Karpas-422 (cell line): ENCODE measurements around the gene ESRRB. TPM values are rescaled to one million over a fixed set of nuclear protein-coding genes. Genes with fewer than 3 reads are reported as not detected.

Experiments
- DNase-seq: peaks from one replicate; pipeline ENCODE4 v3.0.0-alpha.2; 2015
- H2AFZ ChIP-seq: fragments of 200-600 bp; sonication (generic); 2 replicates; pipeline ENCODE4 v1.6.1; 2014; ENCODE audit warnings: antibody characterized with exemption, low read length, mixed read lengths
- H3K27ac ChIP-seq: fragments of 200-600 bp; sonication (generic); 2 replicates; pipeline ENCODE4 v1.5.1; 2014; ENCODE audit warnings: mild to moderate bottlenecking, low read length, moderate library complexity
- H3K27me3 ChIP-seq: fragments of 200-600 bp; sonication (generic); 2 replicates; pipeline ENCODE4 v1.6.1; 2014; ENCODE audit warnings: low read length, mixed read lengths
- H3K36me3 ChIP-seq: fragments of 200-600 bp; sonication (generic); 2 replicates; pipeline ENCODE4 v1.6.1; 2014; ENCODE audit warnings: low read length, mixed read lengths; ENCODE audit not compliant: insufficient read depth
- H3K4me1 ChIP-seq: fragments of 200-600 bp; sonication (generic); 2 replicates; pipeline ENCODE4 v1.6.1; 2014; ENCODE audit warnings: mild to moderate bottlenecking, low read length, mixed read lengths
- H3K4me2 ChIP-seq: fragments of 200-600 bp; sonication (generic); 2 replicates; pipeline ENCODE4 v1.6.1; 2014; ENCODE audit warnings: low read length, low read depth, mild to moderate bottlenecking; ENCODE audit not compliant: poor library complexity, severe bottlenecking
- H3K4me3 ChIP-seq: fragments of 200-600 bp; sonication (generic); 2 replicates; pipeline ENCODE4 v1.5.1; 2014; ENCODE audit warnings: mild to moderate bottlenecking, antibody characterized with exemption, low read length, mixed read lengths
- H3K79me2 ChIP-seq: fragments of 200-600 bp; sonication (generic); 2 replicates; pipeline ENCODE4 v1.6.1; 2014; ENCODE audit warnings: mild to moderate bottlenecking, low read length, mixed read lengths
- H3K9ac ChIP-seq: fragments of 200-600 bp; sonication (generic); 2 replicates; pipeline ENCODE4 v1.6.0; 2014; ENCODE audit warnings: low read length
- H3K9me2 ChIP-seq: fragments of 200-600 bp; sonication (generic), shearing (Covaris generic); replicated peaks from 2 replicates; pipeline ENCODE4 v1.6.0; 2014; ENCODE audit warnings: mild to moderate bottlenecking, low read length, moderate library complexity; ENCODE audit not compliant: insufficient read depth
- H3K9me3 ChIP-seq: fragments of 300-700, 200-600 bp; sonication (generic); 2 replicates; pipeline ENCODE4 v1.6.1; 2014; ENCODE audit warnings: low read length, mixed read lengths
- H4K20me1 ChIP-seq: fragments of 200-600 bp; sonication (generic); 2 replicates; pipeline ENCODE4 v1.6.1; 2014; ENCODE audit warnings: mild to moderate bottlenecking, antibody characterized with exemption, low read length, low read depth; ENCODE audit not compliant: insufficient read depth
- total RNA-seq: library from RNA; depleted of rRNA; stranded (reverse); fragments of >200 nt; shearing (Covaris generic); gene quantifications from 2 replicates; pipeline ENCODE4 v1.2.3, GENCODE V29; 2014; ENCODE audit warnings: low replicate concordance

ESRRB gene
- total RNA-seq, 1 experiment from 2014 or later: not detected

GRCh38 chr14:76405627-76406026 is 29.7 kb downstream of the ESRRB start:
- H3K9me3 ChIP-seq: no peaks in the 10 kb centered on the region
- no peaks in the 10 kb centered on the region for H4K20me1 ChIP-seq
- no peaks in the 10 kb centered on the region for H3K9me2 ChIP-seq
- H3K4me1 ChIP-seq: no peaks in the 10 kb centered on the region
- no peaks in the 10 kb centered on the region for H3K79me2 ChIP-seq
- H3K4me3 ChIP-seq: no peak overlapping the region
- H3K9ac ChIP-seq: no peak overlapping the region
- no peaks in the 10 kb centered on the region for H3K27me3 ChIP-seq
- no peak overlapping the region for H3K27ac ChIP-seq
- no peaks in the 10 kb centered on the region for H3K36me3 ChIP-seq
- H3K4me2 ChIP-seq: no peak overlapping the region
- no peak for DNase-seq
- no peak overlapping the region for H2AFZ ChIP-seq

GRCh38 chr14:76407449-76408150 is 31.7 kb downstream of the ESRRB start:
- no peak overlapping the region for H3K9ac ChIP-seq
- H4K20me1 ChIP-seq: no peaks in the 10 kb centered on the region
- H3K4me2 ChIP-seq: no peak overlapping the region
- no peak overlapping the region for H2AFZ ChIP-seq
- H3K4me1 ChIP-seq: peaks cover 3% of the 10 kb centered on the region
- H3K79me2 ChIP-seq: no peaks in the 10 kb centered on the region
- H3K9me2 ChIP-seq: no peaks in the 10 kb centered on the region
- no peaks in the 10 kb centered on the region for H3K36me3 ChIP-seq
- H3K4me3 ChIP-seq: no peak overlapping the region
- no peak for DNase-seq
- no peaks in the 10 kb centered on the region for H3K27me3 ChIP-seq
- H3K9me3 ChIP-seq: no peaks in the 10 kb centered on the region
- no peak overlapping the region for H3K27ac ChIP-seq

GRCh38 chr14:76408877-76409276 is 32.9 kb downstream of the ESRRB start:
- no peak overlapping the region for H3K4me2 ChIP-seq
- H3K9me3 ChIP-seq: no peaks in the 10 kb centered on the region
- no peaks in the 10 kb centered on the region for H3K36me3 ChIP-seq
- H3K27ac ChIP-seq: no peak overlapping the region
- no peaks in the 10 kb centered on the region for H3K9me2 ChIP-seq
- H3K9ac ChIP-seq: no peak overlapping the region
- no peak overlapping the region for H2AFZ ChIP-seq
- H4K20me1 ChIP-seq: no peaks in the 10 kb centered on the region
- H3K4me3 ChIP-seq: no peak overlapping the region
- H3K4me1 ChIP-seq: peaks cover 7% of the 10 kb centered on the region
- 0 out of 2 replicates have a peak, but pooled peaks cover 2% of the 10 kb centered on the region for H3K27me3 ChIP-seq
- DNase-seq: no peak
- H3K79me2 ChIP-seq: no peaks in the 10 kb centered on the region

GRCh38 chr14:76412501-76412900 is 36.6 kb downstream of the ESRRB start:
- no peak overlapping the region for H3K27ac ChIP-seq
- DNase-seq: no peak
- no peak overlapping the region for H2AFZ ChIP-seq
- H3K4me1 ChIP-seq: peaks cover 7% of the 10 kb centered on the region
- H3K9me2 ChIP-seq: no peaks in the 10 kb centered on the region
- no peaks in the 10 kb centered on the region for H3K9me3 ChIP-seq
- H3K4me3 ChIP-seq: no peak overlapping the region
- no peak overlapping the region for H3K9ac ChIP-seq
- H3K79me2 ChIP-seq: no peaks in the 10 kb centered on the region
- no peaks in the 10 kb centered on the region for H3K36me3 ChIP-seq
- 0 out of 2 replicates have a peak, but pooled peaks cover 2% of the 10 kb centered on the region for H3K27me3 ChIP-seq
- H3K4me2 ChIP-seq: no peak overlapping the region
- H4K20me1 ChIP-seq: no peaks in the 10 kb centered on the region

- H3K4me1 ChIP-seq: peaks cover 7% of the 10 kb centered on the region
- no peak overlapping the region for H2AFZ ChIP-seq
- H3K36me3 ChIP-seq: no peaks in the 10 kb centered on the region
- 0 out of 2 replicates have a peak, but pooled peaks cover 2% of the 10 kb centered on the region for H3K27me3 ChIP-seq
- no peak overlapping the region for H3K27ac ChIP-seq
- no peaks in the 10 kb centered on the region for H4K20me1 ChIP-seq
- H3K79me2 ChIP-seq: no peaks in the 10 kb centered on the region
- no peak overlapping the region for H3K4me3 ChIP-seq
- H3K9me3 ChIP-seq: no peaks in the 10 kb centered on the region
- DNase-seq: no peak
- no peaks in the 10 kb centered on the region for H3K9me2 ChIP-seq
- H3K9ac ChIP-seq: no peak overlapping the region
- H3K4me2 ChIP-seq: no peak overlapping the region
Measured at GRCh38 chr14:76413106-76413961, 37.4 kb downstream of the ESRRB start.

- Histone ChIP-seq H3K9me3 (no peaks in the 10 kb centered on the region), H3K4me1 (peaks cover 7% of the 10 kb centered on the region), H3K27ac (no peak overlapping the region), H3K9me2 (no peaks in the 10 kb centered on the region), H4K20me1 (no peaks in the 10 kb centered on the region), H3K27me3 (0 out of 2 replicates have a peak, but pooled peaks cover 2% of the 10 kb centered on the region), H3K4me3 (no peak overlapping the region), H3K4me2 (no peak overlapping the region), H2AFZ (no peak overlapping the region), H3K36me3 (no peaks in the 10 kb centered on the region), H3K79me2 (no peaks in the 10 kb centered on the region), H3K9ac (no peak overlapping the region)
- DNase-seq: no peak
Measured at GRCh38 chr14:76413962-76414600, 38.1 kb downstream of the ESRRB start.

GRCh38 chr14:76419399-76419798 is 43.5 kb downstream of the ESRRB start:
- H3K9me3 ChIP-seq: no peaks in the 10 kb centered on the region
- DNase-seq: no peak
- H3K9ac ChIP-seq: no peak overlapping the region
- H3K4me3 ChIP-seq: no peak overlapping the region
- H3K27me3 ChIP-seq: no peaks in the 10 kb centered on the region
- no peak overlapping the region for H3K4me2 ChIP-seq
- no peaks in the 10 kb centered on the region for H3K4me1 ChIP-seq
- no peak overlapping the region for H3K27ac ChIP-seq
- H3K79me2 ChIP-seq: no peaks in the 10 kb centered on the region
- H4K20me1 ChIP-seq: no peaks in the 10 kb centered on the region
- no peaks in the 10 kb centered on the region for H3K9me2 ChIP-seq
- no peak overlapping the region for H2AFZ ChIP-seq
- H3K36me3 ChIP-seq: no peaks in the 10 kb centered on the region

GRCh38 chr14:76420827-76421226 is 44.9 kb downstream of the ESRRB start:
- Histone ChIP-seq H3K27me3 (no peaks in the 10 kb centered on the region), H2AFZ (no peak overlapping the region), H3K36me3 (no peaks in the 10 kb centered on the region), H3K27ac (no peak overlapping the region), H3K9me2 (no peaks in the 10 kb centered on the region), H3K79me2 (no peaks in the 10 kb centered on the region), H3K4me3 (no peak overlapping the region), H3K4me1 (no peaks in the 10 kb centered on the region), H3K4me2 (no peak overlapping the region), H4K20me1 (no peaks in the 10 kb centered on the region), H3K9me3 (no peaks in the 10 kb centered on the region), H3K9ac (no peak overlapping the region)
- no peak for DNase-seq
